ENCODE measurements around the gene CYB5D1. TPM values are rescaled to one million over a fixed set of nuclear protein-coding genes. Genes with fewer than 3 reads are reported as not detected.

CYB5D1 gene
- total and polyA plus RNA-seq, 2 donors (not counting 1 experiment from before 2014, with no cell fraction given), result 6.8 to 6.9 TPM

DNA sequence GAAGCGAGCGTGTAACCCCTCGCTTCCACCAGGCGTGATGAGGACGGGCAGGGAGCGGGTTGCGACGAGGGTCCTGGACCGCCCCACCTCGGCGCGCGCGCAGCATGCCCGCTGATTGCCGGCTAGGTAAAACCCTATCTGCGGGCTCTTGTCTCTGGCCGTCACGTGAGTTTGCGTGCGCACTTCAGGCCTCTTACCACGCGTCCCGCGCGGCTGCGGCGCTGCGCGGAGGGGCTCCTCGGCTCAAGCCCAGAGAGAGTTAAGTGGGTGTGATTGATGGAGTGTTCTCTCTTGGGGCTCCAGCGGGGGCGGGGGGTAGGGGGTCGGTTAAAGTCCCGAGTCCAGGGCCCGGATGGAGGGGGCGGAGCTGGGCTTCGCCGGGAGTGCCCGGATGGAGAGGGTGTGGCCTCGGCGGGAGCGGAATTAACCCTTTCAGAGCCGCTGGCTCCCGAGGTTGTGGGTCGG, 15.9 kb upstream of the CYB5D1 start:
- Histone ChIP-seq H3K4me3 (replicated peaks in 1 of 4; ENCODE audit: control extremely low read depth in 1 of 4, insufficient read depth in 1 of 4, low read depth in 3 of 4, low read length in 4 of 4) (peak overlapping the region; percentile 85 to 94 (median 90)), H3K9ac (ENCODE audit: insufficient read depth, low read length) (peak overlapping the region; percentile 98), H3K27me3 (ENCODE audit: control insufficient read depth, insufficient read depth, low read length) (no peaks in the 10 kb centered on the region), H4K20me1 (ENCODE audit: control insufficient read depth, extremely low read depth, insufficient read depth, low read length) (no peaks in the 10 kb centered on the region), H3K36me3 (ENCODE audit: control insufficient read depth, insufficient read depth, low read length) (peaks cover 17% of the 10 kb centered on the region), H3K4me2 (ENCODE audit: extremely low read depth, insufficient read depth, low read length) (peak overlapping the region; percentile 98), H3K27ac (ENCODE audit: insufficient read depth, low read length) (peak overlapping the region; percentile 100), H3K79me2 (ENCODE audit: control insufficient read depth, insufficient read depth, low read length) (peaks cover 48% of the 10 kb centered on the region), H3K4me1 (ENCODE audit: control insufficient read depth, extremely low read depth, insufficient read depth, low read length) (peaks cover 31% of the 10 kb centered on the region), H2AFZ (ENCODE audit: low read length) (peak overlapping the region; percentile 30), H3K9me3 (ENCODE audit: control insufficient read depth, insufficient read depth, low read depth, low read length) (no peaks in the 10 kb centered on the region)
- DNase-seq (ENCODE audit: low read depth in 2 of 2), result peak; percentile 76 to 89
- TF ChIP-seq, protein P1, sequence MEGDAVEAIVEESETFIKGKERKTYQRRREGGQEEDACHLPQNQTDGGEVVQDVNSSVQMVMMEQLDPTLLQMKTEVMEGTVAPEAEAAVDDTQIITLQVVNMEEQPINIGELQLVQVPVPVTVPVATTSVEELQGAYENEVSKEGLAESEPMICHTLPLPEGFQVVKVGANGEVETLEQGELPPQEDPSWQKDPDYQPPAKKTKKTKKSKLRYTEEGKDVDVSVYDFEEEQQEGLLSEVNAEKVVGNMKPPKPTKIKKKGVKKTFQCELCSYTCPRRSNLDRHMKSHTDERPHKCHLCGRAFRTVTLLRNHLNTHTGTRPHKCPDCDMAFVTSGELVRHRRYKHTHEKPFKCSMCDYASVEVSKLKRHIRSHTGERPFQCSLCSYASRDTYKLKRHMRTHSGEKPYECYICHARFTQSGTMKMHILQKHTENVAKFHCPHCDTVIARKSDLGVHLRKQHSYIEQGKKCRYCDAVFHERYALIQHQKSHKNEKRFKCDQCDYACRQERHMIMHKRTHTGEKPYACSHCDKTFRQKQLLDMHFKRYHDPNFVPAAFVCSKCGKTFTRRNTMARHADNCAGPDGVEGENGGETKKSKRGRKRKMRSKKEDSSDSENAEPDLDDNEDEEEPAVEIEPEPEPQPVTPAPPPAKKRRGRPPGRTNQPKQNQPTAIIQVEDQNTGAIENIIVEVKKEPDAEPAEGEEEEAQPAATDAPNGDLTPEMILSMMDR (conservative IDR thresholded peaks at IDR 0.05 in 1 of 2, IDR thresholded peaks at IDR 0.05 in 1 of 2; ENCODE audit: low read depth in 1 of 2, low read length in 2 of 2), result no peak
- no peak for TF ChIP-seq EZH2 (IDR thresholded peaks at IDR 0.05; ENCODE audit: low read length, missing control alignments)

DNA sequence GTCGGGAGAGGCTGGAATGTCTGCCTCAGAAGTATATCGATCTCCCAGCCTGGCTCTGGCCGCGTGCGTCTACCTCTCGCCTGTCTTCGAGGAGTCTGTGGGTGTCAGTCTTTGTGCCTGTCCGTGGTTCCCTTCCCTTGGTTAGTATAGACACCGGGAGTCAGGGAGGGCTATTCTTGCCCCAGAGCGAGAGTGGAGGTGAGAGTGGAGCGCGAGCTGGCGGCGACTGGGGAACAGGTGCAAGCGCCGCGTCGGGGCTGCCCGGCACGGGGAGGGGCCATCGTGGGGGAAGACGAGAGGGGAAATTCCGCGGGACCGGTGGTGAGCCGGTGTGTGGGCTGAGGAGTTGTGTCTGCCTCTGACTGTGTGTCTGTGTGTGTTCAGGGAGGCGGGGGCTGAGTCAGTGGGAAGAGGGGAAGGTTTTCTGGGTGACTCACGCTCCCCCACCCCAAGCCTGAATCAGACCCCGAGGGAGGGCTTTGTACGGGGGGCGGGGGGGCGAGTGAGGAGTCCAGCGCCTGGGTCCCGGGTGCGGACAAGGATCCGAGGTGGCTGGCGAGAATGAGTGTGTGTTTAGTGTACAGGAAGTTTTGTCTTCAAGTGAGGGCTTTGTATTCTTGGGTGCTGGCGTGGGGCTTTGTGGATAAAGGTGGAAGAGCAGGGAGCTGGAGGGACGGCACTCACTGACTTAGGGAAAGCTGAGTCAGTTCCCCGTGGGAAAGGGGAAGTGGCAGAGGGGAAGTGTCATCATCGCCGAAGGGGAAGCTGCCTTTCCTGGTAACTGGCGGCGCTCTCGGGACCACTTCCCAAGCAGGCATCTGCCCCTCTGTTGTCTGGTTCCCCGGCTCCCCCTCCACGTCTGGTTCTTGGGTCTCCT, 15.2 kb upstream of the CYB5D1 start:
- Histone ChIP-seq H3K36me3 (ENCODE audit: control insufficient read depth, insufficient read depth, low read length) (peaks cover 19% of the 10 kb centered on the region), H3K27ac (ENCODE audit: insufficient read depth, low read length) (peak overlapping the region; percentile 100), H3K4me2 (ENCODE audit: extremely low read depth, insufficient read depth, low read length) (peak overlapping the region; percentile 98), H3K4me3 (replicated peaks in 1 of 4; ENCODE audit: control extremely low read depth in 1 of 4, insufficient read depth in 1 of 4, low read depth in 3 of 4, low read length in 4 of 4) (peak overlapping the region; percentile 85 to 94 (median 90)), H3K9me3 (ENCODE audit: control insufficient read depth, insufficient read depth, low read depth, low read length) (no peaks in the 10 kb centered on the region), H2AFZ (ENCODE audit: low read length) (no peak overlapping the region), H4K20me1 (ENCODE audit: control insufficient read depth, extremely low read depth, insufficient read depth, low read length) (no peaks in the 10 kb centered on the region), H3K4me1 (ENCODE audit: control insufficient read depth, extremely low read depth, insufficient read depth, low read length) (peaks cover 28% of the 10 kb centered on the region), H3K27me3 (ENCODE audit: control insufficient read depth, insufficient read depth, low read length) (no peaks in the 10 kb centered on the region), H3K9ac (ENCODE audit: insufficient read depth, low read length) (peak overlapping the region; percentile 98), H3K79me2 (ENCODE audit: control insufficient read depth, insufficient read depth, low read length) (peaks cover 48% of the 10 kb centered on the region)
- DNase-seq (ENCODE audit: low read depth in 2 of 2), result peak; percentile 86 to 97
- no peak for TF ChIP-seq EZH2 (IDR thresholded peaks at IDR 0.05; ENCODE audit: low read length, missing control alignments)
- TF ChIP-seq, protein P1 (conservative IDR thresholded peaks at IDR 0.05 in 1 of 2, IDR thresholded peaks at IDR 0.05 in 1 of 2; ENCODE audit: low read depth in 1 of 2, low read length in 2 of 2), result no peak

DNA sequence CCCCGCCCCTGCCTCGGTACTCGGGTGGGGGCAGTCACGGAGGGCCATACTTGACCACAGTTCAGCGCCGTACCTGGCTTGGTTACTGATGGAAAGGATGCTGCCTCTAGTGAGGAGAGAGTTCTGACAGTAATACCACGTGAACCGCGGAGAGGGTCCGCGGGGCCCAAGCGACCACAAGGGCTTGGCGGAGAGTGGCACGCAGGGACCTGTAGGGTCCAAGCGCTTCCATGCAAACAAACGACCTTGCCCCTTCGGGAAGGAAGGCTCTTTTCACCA, 14.6 kb upstream of the CYB5D1 start:
- H3K27me3 ChIP-seq (ENCODE audit: control insufficient read depth, insufficient read depth, low read length), result no peaks in the 10 kb centered on the region
- H3K4me3 ChIP-seq (replicated peaks in 1 of 4; ENCODE audit: control extremely low read depth in 1 of 4, insufficient read depth in 1 of 4, low read depth in 3 of 4, low read length in 4 of 4), result peak overlapping the region; percentile 85 to 94 (median 90)
- peaks cover 22% of the 10 kb centered on the region for H3K36me3 ChIP-seq (ENCODE audit: control insufficient read depth, insufficient read depth, low read length)
- H3K4me1 ChIP-seq (ENCODE audit: control insufficient read depth, extremely low read depth, insufficient read depth, low read length), result peaks cover 28% of the 10 kb centered on the region
- peak overlapping the region; percentile 100 for H3K27ac ChIP-seq (ENCODE audit: insufficient read depth, low read length)
- no peak overlapping the region for H2AFZ ChIP-seq (ENCODE audit: low read length)
- H3K4me2 ChIP-seq (ENCODE audit: extremely low read depth, insufficient read depth, low read length), result peak overlapping the region; percentile 98
- DNase-seq (ENCODE audit: low read depth in 2 of 2), result no peak
- no peaks in the 10 kb centered on the region for H3K9me3 ChIP-seq (ENCODE audit: control insufficient read depth, insufficient read depth, low read depth, low read length)
- TF ChIP-seq EZH2 (IDR thresholded peaks at IDR 0.05; ENCODE audit: low read length, missing control alignments), result no peak
- TF ChIP-seq, protein P1 (conservative IDR thresholded peaks at IDR 0.05 in 1 of 2, IDR thresholded peaks at IDR 0.05 in 1 of 2; ENCODE audit: low read depth in 1 of 2, low read length in 2 of 2), result no peak
- peak overlapping the region; percentile 98 for H3K9ac ChIP-seq (ENCODE audit: insufficient read depth, low read length)
- no peaks in the 10 kb centered on the region for H4K20me1 ChIP-seq (ENCODE audit: control insufficient read depth, extremely low read depth, insufficient read depth, low read length)
- peaks cover 48% of the 10 kb centered on the region for H3K79me2 ChIP-seq (ENCODE audit: control insufficient read depth, insufficient read depth, low read length)

Data from fibroblast of lung (primary cell).